ENCODE results near the gene NIT2. TPM values are rescaled to one million over a fixed set of nuclear protein-coding genes. Genes with fewer than 3 reads are reported as not detected.

NIT2 gene
- total and polyA plus RNA-seq, 2 of the 4 experiments (the other 2 are of a cell fraction) = 12.4 to 27.1 TPM

GRCh38 chr3:100407164-100407563 lies 72.6 kb downstream of the NIT2 start:
- H3K4me1 ChIP-seq (ENCODE audit: control insufficient read depth, insufficient read depth, low read length) = no peaks in the 10 kb centered on the region
- WGBS, 2 experiments (ENCODE audit: extremely low coverage in 2 of 2, insufficient read length in 1 of 2) = no CpG with 5 or more reads among the region's 2 CpGs
- ATAC-seq (ENCODE audit: low read depth) = no peak
- ChIA-PET CTCF (interaction anchor here (0.9 kb wide), 1 partner anchor 15 kb away, joined by 3 read pairs; no protein-coding TSS in a partner anchor), POLR2A (ENCODE audit: unreplicated experiment) (no interaction called here)
- intact Hi-C loops (cut with micrococcal nuclease) (no loop called here), dilution Hi-C loops (cut with HindIII; ENCODE audit: low sequenced_read_pairs, unreplicated experiment) (no loop called here), in situ Hi-C loops (cut with MboI; ENCODE audit: low sequenced_read_pairs) (no loop called here)
- H3K9me1 ChIP-seq (ENCODE audit: insufficient read depth, low read length) = no peaks in the 10 kb centered on the region; the same call in 1 of the 2 replicates
- TF ChIP-seq MXI1 (IDR thresholded peaks at IDR 0.05; ENCODE audit: borderline replicate concordance, low read depth, low read length) (no peak), RAD21 (IDR thresholded peaks at IDR 0.05; ENCODE audit: low read length) (no peak), CTCF (conservative IDR thresholded peaks at IDR 0.05; ENCODE audit: low read depth, low read length) (no peak), FOS (IDR thresholded peaks at IDR 0.05; ENCODE audit: low read depth, low read length) (no peak), NFE2L2 (IDR thresholded peaks at IDR 0.05; ENCODE audit: low read depth, low read length) (no peak), RCOR1 (IDR thresholded peaks at IDR 0.05; ENCODE audit: insufficient replicate concordance, low read length) (no peak), MAZ (IDR thresholded peaks at IDR 0.05; ENCODE audit: borderline replicate concordance, low read depth, low read length) (no peak), ELK1 (IDR thresholded peaks at IDR 0.05; ENCODE audit: borderline replicate concordance, low read depth, low read length) (no peak), CHD1 (IDR thresholded peaks at IDR 0.05; ENCODE audit: low read depth, low read length) (no peak), POLR2A (IDR thresholded peaks at IDR 0.05; ENCODE audit: low read depth, low read length) (no peak), MAFK (IDR thresholded peaks at IDR 0.05; ENCODE audit: low read depth, low read length) (no peak), RFX5 (IDR thresholded peaks at IDR 0.05; ENCODE audit: low read depth, low read length) (no peak), BHLHE40 (IDR thresholded peaks at IDR 0.05; ENCODE audit: low read depth, low read length) (no peak), CEBPB (IDR thresholded peaks at IDR 0.05; ENCODE audit: low read depth, low read length) (no peak), USF2 (IDR thresholded peaks at IDR 0.05; ENCODE audit: low read depth, low read length) (no peak)
- no peak for DNase-seq
- H4K8ac ChIP-seq (ENCODE audit: low read depth in 2 of 2, low read length in 2 of 2) = no peak overlapping the region
- H2BK5ac ChIP-seq (ENCODE audit: low read depth, low read length, poor library complexity, severe bottlenecking) = no peak overlapping the region
- peaks cover 10 to 32% of the 10 kb centered on the region in 2 experiments for H3K79me1 ChIP-seq (ENCODE audit: low read depth in 1 of 2, low read length in 2 of 2)
- H4K91ac ChIP-seq (ENCODE audit: insufficient read depth, low read depth, low read length) = no peak overlapping the region
- no peak overlapping the region for H3K4me2 ChIP-seq (ENCODE audit: low read depth, low read length)
- H3K18ac ChIP-seq (ENCODE audit: low read depth, low read length) = no peak overlapping the region
- H2BK120ac ChIP-seq (ENCODE audit: low read depth, low read length) = no peak overlapping the region
- no TSS peak for BruUV-seq (replicated peaks)
- no peak overlapping the region for H3K23ac ChIP-seq (ENCODE audit: low read depth, low read length)
- no peak overlapping the region for H2AK5ac ChIP-seq (ENCODE audit: low read depth, low read length)
- H3K56ac ChIP-seq (ENCODE audit: extremely low read depth, insufficient read depth, low read length) = no peak overlapping the region
- H3K4me3 ChIP-seq (ENCODE audit: insufficient read depth, low read depth, low read length) = no peak overlapping the region
- 0 out of 2 replicates have a peak, but pooled peaks cover 3% of the 10 kb centered on the region for H3K9me3 ChIP-seq (ENCODE audit: control insufficient read depth, insufficient read depth, low read length)
- H2BK20ac ChIP-seq (ENCODE audit: low read depth, low read length) = no peak overlapping the region
- no peak overlapping the region for H3K9ac ChIP-seq (ENCODE audit: low read depth, low read length)
- peaks cover 2% of the 10 kb centered on the region; the same call in 1 of the 2 replicates for H3K36me3 ChIP-seq (ENCODE audit: control insufficient read depth, insufficient read depth, low read length)
- H4K5ac ChIP-seq (ENCODE audit: low read depth, low read length) = no peak overlapping the region
- H3K4ac ChIP-seq (ENCODE audit: low read depth, low read length) = no peak overlapping the region
- H3K27ac ChIP-seq (ENCODE audit: insufficient read depth, low read length) = no peak overlapping the region
- H2AK9ac ChIP-seq (replicated peaks; ENCODE audit: low read depth, low read length, poor library complexity) = no peak overlapping the region
- H3K14ac ChIP-seq (replicated peaks; ENCODE audit: low read depth, low read length) = no peak overlapping the region
- no peaks in the 10 kb centered on the region for H3K27me3 ChIP-seq (ENCODE audit: control insufficient read depth, insufficient read depth, low read length)
- no peak overlapping the region for H2BK15ac ChIP-seq (ENCODE audit: low read depth, low read length)
- no peaks in the 10 kb centered on the region for H4K20me1 ChIP-seq (ENCODE audit: insufficient read depth, low read length)
- H2AFZ ChIP-seq (replicated peaks; ENCODE audit: low read length, poor library complexity) = no peak overlapping the region
